GM19025 (cell line): ENCODE measurements around the gene PCSK5.
"Not testable (repeated sequence)": the region's sequence is repeated elsewhere in the genome, so short reads cannot be mapped to it uniquely, and the experiment has no call there.

ENCODE experiments used
- ATAC-seq: cut with Tn5 transposase; IDR thresholded peaks from one replicate; pipeline ENCODE4 v1.9.1; 2021; ENCODE audit warnings: mild to moderate bottlenecking, low read depth, moderate library complexity; ENCODE audit not compliant: unreplicated experiment

PCSK5 gene

DNA sequence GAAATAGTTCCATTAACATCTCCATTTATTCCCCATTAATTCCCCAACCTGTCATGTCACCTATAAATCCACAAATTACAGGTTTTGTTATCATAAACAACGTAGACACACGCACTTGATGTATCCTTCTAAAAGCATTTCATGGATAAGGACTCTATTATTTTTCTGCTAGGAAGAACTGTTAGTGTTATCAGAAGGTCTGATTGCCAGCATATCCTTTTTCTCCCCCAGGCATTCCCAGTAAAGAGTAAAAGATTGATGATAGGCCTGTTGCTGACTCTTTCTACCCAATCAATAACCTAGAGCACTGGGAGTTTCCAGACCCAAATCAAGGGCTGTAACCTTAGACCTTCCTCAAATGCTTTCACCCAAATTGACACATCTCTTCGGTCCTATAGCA is 442.9 kb downstream of the PCSK5 start:
- ATAC-seq = no peak

DNA sequence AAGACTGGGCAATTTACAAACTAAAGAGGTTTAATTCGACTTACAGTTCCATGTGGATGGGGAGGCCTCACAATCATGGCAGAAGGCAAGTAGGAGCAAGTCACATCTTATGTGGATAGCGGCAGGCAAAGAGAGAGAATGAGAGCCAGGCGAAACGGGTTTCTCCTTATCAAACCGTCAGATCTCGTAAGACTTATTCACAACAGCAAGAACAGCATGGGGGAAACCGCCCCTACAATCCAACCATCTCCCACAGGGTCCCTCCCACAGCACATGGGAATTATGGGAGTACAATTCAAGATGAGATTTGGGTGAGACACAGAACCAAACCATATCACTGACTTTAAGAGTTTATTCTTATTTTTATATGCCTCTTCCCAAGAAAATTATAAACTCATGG is 443.5 kb downstream of the PCSK5 start:
- ATAC-seq = no peak

DNA sequence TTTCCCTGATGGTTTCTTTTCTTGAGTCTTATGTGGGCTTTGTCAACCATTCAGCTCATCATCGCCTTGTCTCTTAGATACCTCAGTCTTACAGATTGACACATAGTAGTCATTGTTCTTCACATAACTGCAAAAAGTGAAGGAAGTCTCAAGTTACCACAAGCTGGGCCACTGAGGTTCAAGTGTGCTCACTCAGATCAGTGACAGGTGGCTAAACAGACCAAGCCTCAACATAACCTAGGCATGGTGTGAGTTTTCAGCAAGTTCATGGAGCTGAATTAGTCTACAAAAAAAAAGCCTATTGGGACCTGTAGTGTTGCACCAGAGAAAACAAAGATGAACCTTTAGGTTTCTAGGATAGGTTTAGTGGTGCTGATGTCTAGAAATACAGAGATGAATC is 445.6 kb downstream of the PCSK5 start:
- ATAC-seq = no peak

DNA sequence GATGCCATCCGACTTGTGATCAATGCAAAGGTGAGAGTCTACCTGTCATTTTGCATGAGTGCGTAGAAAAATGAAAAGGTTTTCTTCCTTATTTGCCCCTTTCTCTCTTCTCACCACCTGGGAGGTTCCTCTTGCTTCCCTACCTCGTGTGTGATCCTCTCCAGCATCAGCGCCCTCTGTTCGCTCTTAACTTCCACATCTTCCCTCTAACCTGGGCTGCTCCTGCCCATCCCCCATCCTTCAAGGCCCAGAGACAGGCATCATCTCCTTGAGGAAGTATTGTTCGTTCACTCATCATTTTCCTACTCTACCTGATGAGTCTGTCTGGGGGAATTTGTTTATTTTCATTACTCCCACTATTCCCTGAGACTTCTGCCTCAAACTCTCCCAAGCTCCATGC is 447.9 kb downstream of the PCSK5 start:
- ATAC-seq = no peak

DNA sequence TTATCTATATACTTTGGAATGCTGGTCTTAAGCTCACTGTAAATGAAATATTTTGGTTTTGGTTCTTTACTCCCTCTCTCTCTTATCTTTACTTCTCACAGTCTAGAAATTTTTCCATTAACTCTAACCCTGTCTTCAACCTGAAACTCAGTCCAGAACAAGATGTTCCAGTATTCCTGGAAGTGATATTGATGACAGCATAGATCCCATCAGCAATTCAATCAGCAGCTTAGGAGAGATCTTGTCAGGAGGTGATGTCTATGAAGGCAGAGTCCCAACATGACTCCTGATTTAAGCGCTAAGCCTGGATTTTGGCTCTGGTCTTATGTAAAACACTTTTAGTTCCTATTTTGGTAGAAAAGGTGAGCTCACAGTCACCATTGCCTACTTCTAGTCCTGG is 451.1 kb downstream of the PCSK5 start:
- no peak for ATAC-seq

DNA sequence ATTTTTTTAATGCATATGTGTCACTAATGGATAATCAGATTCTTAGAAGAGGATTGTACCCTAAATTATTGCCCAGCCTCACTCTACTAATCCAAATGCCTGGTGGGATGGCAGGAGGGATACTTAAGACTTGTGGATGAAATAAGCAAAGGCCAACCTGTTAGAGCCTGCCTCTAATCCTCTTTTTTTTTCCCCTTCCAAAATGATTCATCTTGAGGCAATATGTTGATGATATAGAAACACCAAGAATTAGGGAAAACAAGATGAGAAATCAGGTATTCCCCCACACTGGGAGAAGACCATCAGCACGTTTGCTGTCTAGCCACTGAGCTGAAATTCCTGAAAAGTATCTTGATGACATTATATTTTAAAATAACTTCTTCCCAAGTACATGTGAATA is 451.7 kb downstream of the PCSK5 start:
- ATAC-seq = no peak

DNA sequence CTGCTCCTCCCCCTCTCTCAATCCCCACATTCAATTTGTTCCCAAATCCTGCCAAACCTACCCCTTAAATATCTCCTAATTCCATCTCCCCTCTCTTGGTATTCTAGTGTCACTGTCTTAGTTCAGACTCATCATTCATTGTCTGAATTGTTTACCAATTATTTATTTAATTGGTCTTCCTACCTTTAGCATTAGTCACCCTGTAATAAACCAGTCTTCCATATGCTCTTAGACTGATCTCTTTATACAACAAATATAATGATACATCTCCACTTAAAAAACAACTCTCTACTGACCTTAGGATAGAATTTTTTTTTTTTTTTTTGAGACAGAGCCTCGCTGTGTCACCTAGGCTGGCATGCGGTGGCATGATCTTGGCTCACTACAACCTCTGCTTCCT is 452.4 kb downstream of the PCSK5 start:
- ATAC-seq = no peak

DNA sequence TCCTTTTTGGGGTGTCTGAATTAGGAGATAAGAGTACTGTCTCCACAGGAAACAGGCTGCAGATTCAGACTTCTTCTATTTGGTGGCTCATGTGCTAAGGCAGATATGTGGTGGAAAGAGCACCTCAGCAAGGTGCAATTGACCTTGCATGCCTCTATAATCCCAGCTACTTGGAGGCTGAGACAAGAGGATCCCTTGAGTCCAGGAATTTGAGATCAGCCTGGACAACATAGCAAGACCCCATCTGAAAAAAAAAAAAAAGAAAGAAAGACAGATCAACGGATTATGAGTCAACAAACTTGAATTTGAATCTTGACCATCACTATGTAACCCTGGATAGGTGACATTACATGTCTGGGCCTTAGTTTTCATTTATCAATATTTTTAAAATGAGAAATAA is 459.4 kb downstream of the PCSK5 start:
- no peak for ATAC-seq

DNA sequence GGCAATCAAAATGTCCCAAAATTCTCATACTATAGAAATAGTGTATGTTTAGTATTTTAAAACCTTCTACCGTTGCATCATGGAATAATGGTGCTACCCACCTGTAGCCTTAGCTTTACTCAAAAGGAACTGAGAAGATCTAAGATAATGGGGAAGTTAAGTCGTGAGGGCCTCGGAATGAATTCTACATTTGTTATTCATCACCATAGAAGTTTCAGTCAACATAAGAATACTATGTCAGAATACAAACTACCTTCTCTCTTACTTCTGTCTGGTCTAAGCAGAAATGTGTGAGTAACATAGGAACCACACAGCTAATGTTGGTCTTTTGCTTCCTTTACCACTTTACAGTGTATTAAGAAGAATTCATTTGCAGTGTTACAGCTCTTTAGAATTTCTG is 460.5 kb downstream of the PCSK5 start:
- no peak for ATAC-seq

DNA sequence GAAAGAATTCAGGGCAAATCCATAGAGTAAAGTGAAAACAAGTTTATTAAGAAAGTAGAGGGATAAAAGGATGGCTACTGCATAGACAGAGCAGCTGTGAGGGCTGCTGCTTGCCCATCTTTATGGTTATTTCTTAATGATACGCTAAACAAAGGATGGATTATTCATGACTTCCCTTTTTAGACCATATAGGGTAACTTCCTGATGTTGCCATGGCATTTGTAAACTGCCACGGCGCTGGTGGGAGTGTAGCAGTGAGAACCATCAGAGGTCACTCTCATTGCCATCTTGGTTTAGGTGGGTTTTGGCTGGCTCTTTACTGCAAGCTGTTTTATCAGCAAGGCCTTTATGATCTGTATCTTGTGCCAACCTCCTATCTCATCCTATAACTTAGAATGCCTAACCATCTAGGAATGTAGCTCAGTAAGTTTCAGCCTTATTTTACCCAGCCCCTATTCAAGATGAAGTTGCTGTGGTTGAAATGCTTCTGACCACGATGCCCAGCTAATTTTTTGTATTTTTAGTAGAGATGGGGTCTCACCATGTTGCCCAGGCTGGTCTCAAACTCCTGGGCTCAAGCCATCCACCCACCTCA is 461.6 kb downstream of the PCSK5 start:
- ATAC-seq = no peak

DNA sequence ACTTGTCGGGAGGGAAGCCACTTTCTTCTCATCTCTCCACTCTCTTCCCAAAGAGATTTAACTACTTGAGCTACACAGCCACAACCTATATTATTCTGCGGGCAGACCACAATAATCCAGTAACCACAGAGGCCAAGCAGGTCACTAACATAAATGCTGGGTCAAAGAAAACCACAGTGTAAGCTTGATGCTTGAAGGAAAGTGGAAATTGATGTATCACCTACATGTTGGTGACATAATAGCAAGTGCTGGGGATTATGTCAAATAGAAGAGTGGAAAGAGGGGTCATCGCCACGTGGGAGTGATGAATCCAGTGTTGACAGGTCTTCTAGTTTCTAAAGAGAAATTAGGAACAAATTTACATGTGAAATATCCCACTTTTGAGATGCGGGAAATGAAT is 462.8 kb downstream of the PCSK5 start:
- ATAC-seq = no peak

DNA sequence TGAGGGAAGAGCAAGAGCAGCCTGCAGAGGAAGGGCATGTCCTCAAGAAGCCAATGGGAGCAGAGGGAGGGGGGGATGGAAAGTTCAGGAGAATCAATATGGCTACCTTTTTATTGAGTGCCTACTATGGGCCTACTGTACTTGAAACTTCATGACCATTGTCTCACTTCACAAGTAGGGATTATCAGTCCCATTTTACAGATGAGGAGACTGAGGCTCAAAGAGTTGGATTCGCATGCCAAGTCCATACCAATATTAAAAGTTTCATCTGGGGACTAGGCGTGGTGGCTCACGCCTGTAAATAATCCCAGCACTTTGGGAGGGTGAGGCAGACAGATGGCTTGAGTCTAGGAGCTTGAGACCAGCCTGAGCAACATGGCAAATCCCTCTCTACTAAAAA is 463.7 kb downstream of the PCSK5 start:
- no peak for ATAC-seq

DNA sequence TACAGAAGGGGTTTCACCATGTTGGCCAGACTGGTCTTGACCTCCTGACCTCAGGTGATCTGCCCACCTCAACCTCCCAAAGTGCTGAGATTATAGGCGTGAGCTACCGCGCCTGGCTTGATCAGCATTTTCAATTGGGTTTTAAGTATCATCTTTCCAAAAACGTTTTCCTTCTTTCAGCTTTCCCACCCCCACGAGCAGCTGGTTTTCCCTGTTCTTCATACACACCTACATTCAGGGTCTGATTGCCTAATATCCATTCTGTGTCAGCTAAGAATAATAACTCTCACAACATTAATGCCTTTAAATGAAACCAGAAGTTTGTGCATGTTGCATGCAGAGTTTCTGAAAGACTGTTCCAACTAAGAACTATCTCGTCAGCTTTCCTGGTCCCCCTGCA is 465.4 kb downstream of the PCSK5 start:
- no peak for ATAC-seq

DNA sequence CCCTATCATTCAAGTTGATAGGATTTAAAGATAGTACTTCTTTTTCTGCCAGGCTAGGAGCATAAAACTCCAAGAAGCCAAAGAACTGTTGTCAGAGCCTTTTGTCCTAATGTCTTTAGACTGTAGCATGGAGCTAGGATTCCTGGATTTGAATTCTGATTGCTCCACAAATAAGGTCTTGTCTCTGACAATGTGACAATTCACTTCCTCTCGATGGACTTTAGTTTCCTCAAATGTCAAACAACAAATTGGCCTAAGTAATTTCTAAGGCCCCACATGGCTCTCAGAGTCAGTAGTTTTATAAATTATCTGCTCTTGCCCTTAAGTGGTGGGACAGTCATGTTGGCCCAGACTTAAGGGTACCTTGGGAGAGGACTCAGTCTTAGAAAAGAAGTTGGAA is 467.1 kb downstream of the PCSK5 start:
- no peak for ATAC-seq

DNA sequence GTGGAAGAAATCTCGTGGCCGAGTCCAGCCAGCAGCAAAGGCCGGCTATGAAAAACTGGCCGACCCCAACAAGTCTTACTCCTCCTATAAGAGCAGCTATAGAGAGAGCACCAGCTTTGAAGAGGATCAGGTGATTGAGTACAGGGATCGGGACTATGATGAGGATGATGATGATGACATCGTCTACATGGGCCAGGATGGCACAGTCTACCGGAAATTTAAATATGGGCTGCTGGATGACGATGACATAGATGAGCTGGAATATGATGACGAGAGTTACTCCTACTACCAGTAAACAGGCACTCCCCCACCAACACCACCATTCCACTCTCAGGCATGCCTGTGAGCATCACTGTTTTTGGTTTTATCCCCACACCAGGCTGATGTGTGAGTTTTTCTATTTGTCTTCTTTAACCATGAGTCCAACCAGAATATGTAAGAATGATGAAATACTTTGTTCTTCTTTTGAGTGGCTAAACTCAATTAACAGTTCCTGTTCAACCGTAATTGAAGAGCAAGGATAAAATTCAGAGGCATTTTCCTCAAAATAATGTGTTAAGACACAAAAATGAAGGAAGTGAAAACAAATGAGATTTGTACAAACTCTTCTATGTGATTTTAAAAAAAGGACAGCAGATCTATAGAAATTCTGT is 468.3 kb downstream of the PCSK5 start:
- no peak for ATAC-seq

DNA sequence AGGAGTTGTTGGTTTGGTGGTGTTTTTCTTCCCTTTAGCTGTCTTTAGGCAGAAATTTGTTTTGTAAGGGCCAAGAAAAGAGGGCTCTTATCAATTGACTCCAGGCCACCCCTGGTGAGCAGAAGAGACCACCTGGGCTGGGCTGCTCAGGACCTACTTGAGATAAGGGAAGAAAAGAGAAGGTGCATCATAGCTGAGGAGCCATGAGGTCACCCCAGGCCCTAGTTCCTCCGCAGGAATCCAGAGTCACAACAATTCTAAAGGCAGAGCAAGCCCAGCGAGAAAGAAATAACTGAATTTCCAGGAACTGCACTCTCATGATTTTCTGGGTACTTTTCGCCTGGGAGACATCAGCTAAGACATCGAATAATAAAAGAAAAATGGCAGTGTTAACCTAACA is 468.9 kb downstream of the PCSK5 start:
- no peak for ATAC-seq

DNA sequence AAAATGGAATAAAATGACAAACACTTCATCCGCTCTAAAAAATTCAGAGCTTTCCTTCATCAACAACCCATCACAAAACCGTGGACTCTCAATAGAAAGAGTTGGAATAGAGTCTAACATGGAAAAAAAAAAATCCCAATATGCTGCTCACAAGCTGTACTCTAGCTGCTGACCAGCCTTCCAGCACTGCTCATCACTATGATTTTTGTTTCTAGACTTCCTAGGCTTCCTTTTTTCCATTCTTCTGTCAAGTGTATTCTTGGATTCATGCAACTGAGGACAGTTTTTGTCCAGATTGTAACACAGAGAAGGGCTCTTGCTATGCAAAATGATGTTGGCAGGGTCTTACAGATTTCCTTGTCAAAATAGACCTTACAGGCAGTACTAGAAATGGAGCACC is 469.3 kb downstream of the PCSK5 start:
- ATAC-seq = no peak

DNA sequence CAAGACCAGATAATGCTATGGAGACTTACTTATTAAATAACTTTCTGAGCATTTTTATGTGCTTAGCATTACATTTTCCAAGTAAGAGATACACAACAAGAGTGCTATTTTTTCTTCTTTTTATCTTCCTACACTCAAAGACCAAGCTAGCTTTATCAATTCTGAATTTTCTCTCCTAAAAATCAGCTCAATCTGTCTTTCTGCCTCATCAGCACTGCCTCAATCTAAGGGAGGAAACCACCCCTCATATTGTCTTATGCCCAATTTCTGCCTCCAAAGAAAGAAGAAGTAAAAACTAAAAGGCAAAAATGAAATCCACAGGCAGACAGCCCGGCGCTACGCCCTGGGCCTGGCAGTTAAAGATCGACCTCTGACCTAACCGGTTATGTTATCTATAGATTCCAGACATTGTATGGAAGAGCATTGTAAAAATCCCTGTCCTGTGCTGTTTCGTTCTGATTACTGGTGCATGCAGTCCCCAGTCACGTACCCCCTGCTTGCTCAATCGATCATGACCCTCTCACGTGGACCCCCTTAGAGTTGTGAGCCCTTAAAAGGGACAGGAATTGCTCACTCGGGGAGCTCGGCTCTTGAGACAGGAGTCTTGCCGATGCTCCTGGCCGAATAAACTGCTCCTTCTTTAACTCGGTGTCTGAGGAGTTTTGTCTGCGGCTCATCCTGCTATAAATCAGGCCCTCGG is 472.0 kb downstream of the PCSK5 start:
- ATAC-seq = not testable (repeated sequence)

DNA sequence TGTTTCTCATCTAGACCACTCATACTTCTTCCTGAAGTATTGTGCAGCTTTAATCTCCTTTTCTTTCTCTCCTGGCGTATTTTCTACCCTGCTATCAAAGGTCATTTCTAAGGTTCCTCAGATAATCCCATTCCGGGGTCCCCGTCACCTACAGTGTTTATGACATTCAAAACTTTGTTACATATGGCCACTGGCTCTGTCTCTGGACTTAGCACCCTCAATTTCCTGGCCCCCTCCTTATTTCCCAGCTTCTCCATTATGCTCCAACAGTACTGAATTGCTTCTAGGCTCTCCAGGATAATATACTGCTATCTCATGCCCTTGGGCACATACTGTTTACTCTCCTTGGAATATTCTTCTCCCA is 472.5 kb downstream of the PCSK5 start:
- no peak for ATAC-seq

DNA sequence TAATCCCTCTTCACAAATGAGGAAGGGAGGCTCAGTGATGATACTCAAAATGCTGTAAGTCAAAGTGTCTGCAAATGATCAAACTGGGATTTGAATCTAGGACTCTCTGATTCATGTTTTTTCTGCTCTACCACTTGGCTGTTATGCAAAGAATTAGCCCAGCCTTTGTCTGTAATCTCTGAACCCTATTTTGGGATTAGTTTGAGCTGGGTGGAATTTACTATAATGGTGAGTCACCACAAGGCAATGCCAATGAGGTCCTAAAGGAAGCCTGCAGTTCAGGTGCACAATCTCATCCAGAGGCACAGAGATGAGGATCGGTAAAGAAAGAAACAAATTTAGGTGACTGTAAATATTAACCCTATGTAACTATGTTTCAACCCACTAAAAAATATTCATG is 474.6 kb downstream of the PCSK5 start:
- no peak for ATAC-seq

DNA sequence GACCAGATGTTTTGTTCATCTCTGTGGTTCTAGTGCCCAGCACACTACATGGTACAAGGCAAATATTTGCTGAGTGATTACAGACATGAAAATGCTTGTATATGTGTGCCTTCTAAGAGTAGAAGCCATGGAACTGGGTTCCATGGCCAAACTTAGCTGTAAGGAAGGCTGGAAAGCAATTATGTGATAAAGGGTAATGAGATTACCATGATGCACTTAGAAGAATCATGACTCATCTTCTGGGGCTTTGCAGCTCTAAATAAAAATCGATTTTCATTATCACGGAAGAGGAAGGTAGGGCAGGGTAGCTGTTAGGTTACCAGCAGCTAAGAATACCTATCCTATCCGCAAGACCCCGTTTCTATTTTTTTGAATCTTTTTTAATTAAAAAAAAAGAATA is 475.8 kb downstream of the PCSK5 start:
- ATAC-seq = no peak

DNA sequence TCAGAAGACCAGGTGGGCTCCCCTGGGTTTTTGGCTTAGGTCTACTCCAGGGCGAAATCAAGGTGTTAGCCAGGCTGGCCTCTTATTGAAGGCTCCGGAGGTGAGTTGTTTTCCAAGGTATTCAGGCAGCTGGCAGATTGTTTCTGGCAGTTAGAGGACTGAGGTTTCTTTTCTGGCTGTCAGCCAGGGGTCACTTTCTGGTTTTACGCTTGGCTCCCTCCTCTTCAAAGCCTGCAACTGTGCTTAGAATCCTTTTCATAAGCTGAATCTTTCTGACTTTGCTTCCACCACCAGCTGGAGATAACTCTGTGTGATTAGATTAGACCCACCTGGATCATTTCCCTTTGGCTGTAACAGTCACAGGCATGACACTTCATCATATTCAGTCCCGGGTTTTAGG is 479.1 kb downstream of the PCSK5 start:
- ATAC-seq = no peak
